Prostate gland (tissue), 2 donors: ENCODE measurements around the gene GRID1.

Source experiments
- CTCF ChIP-seq, 4 experiments: fragments of 200-600 bp in 2 of 4; fragments of 450-650 bp in 2 of 4; sonication (generic) in 2 of 4; IDR thresholded peaks; 1 replicate in 3 of 4; 2 replicates in 1 of 4; pipeline ENCODE4 v1.5.1; 2016 to 2019; ENCODE audit warnings: antibody characterized with exemption in 4 of 4, mild to moderate bottlenecking in 2 of 4, moderate library complexity in 2 of 4
- POLR2A ChIP-seq: fragments of 450-650 bp; IDR thresholded peaks from one replicate; pipeline ENCODE4 v1.6.1; 2016; ENCODE audit warnings: antibody characterized with exemption, mild to moderate bottlenecking
- POLR2AphosphoS5 ChIP-seq: sonication (generic); formaldehyde crosslinking; IDR thresholded peaks from one replicate; pipeline ENCODE4 v1.6.1; 2017; ENCODE audit warnings: antibody characterized with exemption

DNA sequence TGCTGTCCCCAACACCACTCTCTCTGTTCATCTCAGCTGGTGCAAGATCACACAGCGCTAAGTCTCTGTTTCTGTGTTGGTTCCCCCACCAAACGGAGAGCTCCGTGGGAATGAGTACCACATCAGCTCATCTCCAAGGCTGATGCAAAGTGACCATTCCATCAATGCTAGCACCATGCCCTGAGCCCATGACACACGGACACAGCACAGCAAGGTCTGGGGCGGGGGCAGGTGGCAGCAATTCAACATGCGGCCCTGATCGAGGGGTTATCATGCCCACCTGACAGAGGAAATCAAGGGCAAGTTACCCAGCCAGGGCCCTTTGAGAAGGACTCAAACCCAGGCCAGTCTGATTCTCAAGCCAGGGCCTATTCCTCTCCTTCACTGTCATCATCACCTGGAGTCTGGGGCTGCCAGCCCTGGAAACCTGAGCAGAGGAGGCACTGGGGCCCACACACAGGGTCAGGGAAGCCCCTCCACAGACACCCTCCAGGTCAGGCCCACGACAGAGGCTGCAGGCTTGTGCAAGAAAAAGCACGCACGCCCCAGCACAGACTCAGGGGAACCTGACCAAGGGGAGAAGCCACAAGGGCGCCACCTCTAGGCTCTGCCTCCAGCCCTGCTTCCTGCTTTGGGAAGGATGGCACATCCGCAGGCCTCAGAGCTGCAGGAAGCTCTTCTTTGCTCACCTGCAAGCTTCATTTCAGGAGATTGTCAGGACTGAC, 74.8 kb downstream of the GRID1 start:
- TF ChIP-seq CTCF (IDR thresholded peaks at IDR 0.05) (no peak), POLR2A (no peak), POLR2AphosphoS5 (no peak)
